Pons (tissue), 1 donor: ENCODE measurements around the gene TNK2.

Source experiments
- DNase-seq: peaks from one replicate; pipeline ENCODE4 v3.0.0-alpha.2; 2016; ENCODE audit warnings: low spot score

TNK2 gene

DNA sequence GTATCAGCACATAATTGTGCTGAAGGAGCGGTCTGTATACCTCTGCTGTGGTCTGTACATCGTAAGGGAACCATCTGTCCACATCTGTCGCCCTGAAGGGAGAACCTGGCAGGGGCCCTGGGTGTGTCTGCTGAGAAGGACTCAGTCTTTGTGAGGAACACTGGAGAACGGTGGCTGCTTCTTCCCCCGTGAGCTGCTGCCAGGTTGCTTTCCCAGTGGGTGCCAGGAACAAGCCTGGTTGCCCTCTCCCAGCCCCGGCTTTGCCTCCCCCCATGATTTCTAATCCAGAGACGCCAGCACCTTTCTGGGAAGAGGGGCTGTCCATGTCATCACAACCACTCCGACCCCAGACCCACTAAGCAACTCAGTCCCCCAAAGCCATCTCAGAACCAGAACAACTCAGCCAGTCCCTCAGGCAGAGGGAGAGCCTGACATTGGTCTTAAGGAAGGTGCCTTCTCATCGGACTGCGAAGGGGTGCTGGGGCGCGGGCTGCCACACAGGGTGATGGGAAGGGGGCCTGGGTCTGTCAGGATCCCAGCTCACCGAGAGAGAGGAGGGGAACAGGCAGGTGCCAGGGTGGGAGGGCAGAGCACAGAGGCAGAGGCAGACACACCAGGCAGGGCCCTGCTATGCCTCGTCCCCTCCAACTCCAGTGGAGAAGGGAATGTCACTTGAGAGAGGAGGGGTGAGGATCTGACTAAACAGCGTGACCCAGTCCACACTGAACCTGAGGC is 8.5 kb downstream of the TNK2 start:
- no peak for DNase-seq

GRCh38 chr3:195897853-195898415 is 10.4 kb downstream of the TNK2 start:
- DNase-seq = no peak

DNA sequence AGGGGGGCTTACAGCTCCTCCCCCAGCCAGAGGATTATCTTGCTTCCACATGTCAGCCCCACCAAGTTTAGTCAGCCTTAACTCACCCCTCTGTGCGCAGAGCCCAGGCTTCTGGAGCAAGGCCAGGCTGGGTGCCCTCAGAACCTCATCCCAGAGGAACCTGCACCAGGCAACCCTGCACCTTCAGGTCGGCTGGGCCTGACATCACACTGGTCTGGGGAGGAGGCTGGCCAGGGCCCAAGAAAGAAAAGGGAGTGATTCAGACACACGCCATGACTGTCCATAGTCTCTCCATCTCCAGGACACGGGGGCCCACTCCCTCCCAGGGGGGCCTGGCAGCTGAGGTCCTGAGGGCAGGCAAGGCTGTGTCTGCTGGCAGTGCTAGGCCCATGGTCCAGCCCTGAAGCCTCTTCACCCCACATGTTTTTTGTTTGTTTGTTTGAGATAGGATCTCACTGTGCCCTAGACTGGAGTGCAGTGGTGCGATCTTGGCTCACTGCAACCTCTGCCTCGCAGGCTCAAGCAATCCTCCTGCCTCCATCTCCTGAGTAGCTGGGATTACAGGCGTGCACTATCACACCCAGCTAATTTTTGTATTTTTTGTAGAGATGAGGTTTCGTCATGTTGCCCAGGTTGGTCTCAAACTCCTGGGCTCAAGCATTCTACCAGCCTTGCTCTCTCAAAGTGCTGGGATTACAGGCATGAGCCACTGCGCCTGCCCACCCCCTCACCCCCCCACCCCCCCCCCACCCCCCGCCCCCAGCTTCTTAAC is 11.1 kb downstream of the TNK2 start:
- peak; percentile 42 for DNase-seq

DNA sequence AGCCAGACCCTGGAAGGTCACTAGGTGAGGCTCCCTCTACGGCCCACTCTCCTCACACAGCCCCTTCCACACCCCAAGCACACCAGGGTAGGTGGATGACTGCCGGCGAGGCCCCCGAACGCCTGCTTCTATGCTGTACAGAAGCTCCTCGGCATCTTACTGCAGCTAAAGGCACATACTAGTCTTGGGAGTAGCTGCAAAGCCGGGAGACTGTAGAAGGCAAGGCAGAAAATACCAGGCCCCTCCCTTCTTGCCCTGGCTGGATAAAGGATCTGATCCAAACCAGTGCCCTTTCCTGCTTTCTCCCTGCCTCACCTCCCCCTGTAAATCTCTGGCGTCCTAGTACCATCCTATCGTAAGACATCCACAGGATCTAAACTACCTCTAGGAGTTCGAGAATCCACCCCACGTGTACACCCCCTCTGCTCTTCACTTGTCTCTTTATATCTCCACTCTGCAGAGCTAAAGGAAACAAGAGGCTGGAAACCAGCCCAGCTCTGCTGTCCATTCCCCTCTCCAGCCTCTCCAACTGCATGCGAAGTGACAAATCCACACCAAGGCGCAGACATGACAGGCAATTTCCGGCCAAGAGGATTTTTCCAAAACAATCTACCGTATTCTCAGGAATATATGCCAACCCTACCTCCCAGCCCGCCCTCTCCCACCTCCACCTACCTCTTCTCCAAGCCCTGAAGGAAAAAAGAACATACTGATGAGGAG is 11.8 kb downstream of the TNK2 start:
- DNase-seq = peak; percentile 87

GRCh38 chr3:195895861-195896360 is 12.4 kb downstream of the TNK2 start:
- DNase-seq = peak; percentile 63

DNA sequence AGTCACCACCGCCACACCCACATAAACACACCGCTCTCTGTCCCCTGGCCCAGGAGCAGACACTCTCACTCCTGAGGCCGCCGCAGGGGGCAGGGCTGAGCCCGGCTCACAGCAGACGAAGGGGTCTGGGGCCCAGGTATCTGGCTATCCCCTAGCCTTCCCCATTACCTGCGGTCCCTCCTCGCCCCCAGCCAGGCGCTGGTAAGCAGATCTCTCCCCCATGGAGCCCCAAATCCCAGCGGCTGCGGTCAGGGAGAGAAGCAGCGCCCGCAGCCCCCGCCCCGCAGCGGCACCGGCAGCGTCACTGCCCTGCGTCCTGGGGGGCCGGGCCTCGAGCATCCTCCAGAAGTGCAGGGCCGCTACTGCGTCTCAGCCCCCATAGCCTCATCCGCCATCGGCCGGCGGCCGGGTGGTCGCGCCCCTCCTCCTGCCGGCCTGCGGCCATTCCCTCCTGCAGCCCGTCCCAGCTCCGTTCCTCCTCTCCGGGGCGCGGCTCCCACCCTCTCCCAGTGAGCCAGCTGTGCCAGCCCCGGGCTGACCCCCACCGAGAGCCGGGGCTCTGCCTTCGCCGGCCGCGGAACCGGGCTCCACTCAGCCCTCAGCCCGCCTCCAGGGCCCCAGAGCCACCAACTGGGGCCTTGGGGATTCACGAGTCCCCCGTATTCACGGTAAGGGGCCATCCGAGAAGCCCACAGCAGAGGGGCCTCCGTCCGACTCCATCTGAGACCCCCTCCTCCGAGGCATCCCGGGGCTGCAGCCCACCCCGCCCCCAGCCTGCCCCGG is 13.1 kb downstream of the TNK2 start:
- peak; percentile 5 for DNase-seq

DNA sequence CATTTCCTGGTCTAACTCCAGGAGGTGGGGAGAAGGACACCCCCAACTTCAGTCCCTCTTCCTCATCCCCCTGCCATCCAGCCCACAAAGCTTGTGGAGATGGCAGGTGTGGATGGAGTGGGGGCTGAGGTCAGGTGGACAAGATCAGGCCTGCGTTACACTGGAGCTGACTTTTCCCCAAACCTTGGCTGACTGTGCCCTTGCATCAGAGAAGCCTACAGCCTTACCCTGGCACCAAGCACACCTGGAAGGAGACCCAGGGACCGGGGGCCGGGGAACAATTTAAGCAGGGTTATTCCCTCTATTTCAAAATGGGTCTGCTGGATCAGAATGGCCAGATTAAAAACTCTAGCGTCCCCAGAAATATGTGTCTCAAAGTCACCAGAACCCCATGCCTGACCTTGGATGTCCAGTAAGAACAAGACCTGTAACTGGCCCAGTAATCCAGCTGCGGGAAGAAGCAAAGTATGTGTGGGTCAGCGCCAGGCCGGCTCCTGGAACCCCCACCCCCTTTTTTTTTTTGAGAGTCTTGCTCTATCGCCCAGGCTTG is 14.4 kb downstream of the TNK2 start:
- no peak for DNase-seq

GRCh38 chr3:195893516-195893915 is 14.8 kb downstream of the TNK2 start:
- peak; percentile 75 for DNase-seq

GRCh38 chr3:195893044-195893395 is 15.3 kb downstream of the TNK2 start:
- no peak for DNase-seq

DNA sequence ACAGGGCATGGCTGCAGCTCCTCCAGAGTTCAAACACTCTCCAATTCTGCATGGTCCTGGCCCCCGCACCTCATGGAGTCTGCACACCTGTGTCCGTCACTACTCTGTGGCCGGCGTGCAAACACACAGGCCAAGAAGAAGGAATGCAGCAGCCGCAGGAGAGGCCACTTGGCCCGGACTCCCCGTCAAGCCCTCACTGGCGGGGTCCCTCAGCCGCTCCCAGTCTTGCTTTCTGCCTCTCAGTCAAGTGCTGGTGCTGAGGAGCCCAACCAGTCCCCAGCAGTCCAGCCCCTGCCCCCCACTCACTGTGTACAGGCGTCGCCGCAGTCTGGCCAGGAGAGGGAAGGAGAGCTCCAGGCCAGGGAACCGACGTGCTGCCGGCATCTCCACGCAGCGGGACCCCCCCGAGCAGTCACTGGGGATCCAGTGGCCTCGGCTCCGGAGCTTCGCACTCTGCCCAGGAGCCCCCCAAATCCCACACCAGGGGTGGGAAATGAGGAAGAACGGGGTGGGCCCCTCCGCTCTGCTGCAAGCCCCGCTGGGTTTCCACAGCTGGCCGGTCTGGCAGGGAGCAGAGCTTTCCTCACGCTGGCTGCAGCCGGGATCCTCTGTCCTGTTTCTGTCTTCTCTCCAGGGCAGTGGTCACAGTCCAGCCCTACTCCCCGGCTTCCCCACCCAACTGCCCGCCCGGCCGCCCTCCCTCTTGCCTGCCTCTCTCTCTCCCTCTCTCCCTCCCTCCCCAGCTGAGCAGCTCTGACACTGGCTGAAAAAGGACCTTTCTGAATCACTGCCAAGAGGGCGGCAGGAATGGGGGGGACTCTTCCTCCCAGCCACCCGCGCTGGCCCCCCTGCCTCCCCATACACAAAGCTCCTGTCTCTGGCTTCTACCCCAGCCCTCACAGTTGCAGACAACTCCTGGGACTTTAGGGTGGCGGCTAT is 16.0 kb downstream of the TNK2 start:
- peak; percentile 94 for DNase-seq

- no peak for DNase-seq
These were observed 16.8 kb downstream of the TNK2 start for GRCh38 chr3:195891431-195892104.

- DNase-seq = peak; percentile 70
These were observed 18.5 kb downstream of the TNK2 start for GRCh38 chr3:195889870-195890295.

GRCh38 chr3:195888981-195889869 is 19.1 kb downstream of the TNK2 start:
- no peak for DNase-seq

GRCh38 chr3:195888311-195888761 is 20.0 kb downstream of the TNK2 start:
- DNase-seq = no peak

DNA sequence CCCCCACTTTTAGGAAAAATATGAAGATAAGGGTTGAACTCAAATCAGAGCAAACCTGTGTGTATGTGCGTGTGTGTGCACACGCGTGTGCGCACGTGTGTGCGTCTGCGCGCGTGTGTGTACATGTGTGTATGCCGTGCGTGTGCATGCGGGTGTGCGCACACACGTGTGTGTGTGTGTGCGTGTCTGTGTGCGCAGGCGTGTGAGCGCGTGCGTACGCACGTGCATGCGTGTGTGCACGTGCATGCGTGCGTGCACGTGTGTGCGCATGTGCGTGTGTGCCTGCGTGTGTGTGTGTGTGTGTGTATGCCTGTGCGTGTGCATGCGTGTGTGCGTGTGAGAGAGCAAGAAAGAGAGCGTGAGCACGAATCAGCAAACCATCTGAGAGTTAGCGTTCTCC is 20.7 kb downstream of the TNK2 start:
- no peak for DNase-seq

DNA sequence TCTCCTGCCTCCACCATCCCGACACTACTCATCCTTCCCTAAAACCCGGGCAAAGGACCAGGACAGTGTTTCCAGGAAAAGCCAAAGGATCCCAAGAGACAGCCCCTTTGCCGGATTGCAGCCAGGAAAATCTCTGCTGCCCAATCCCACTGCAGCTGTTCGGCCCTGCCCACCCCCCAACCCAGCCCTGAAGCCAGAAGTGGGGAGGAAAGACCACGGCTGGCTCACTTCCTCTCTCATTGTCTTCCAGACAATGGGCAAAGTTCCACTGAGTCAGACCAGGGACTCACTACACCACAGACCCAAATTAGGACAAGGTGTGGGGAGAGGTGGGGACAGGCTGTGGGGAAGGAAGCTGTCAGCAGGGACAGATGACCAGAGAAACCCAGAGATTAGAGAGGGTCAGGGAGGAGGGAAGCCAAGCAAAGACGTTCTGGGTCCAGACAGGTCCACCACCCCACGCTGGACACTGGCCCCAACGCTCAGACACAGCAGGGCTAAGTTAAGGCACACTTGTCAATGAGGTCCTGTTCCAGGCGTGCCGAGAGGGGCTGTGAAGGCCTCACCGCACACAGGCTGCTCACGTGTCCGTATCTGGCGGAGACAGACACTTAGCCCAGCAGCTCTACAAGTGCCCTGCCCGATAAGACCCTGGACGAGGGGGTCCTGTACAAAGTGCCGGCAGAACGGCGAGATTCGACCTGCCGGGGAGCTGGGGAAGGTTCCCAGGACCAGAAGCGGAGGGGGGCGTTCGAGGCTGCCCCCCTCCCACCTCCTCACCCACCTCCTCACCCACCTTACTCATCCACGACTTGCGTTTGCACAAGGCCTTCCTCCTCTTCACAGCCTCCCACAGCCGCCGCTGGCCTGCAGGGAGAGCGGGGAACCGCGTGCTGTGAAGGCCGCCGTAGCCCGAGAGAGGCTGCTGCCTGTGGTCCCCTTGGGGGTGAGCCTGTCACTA is 21.9 kb downstream of the TNK2 start:
- no peak for DNase-seq
